ENCODE results near the gene SERPIND1. TPM values are rescaled to one million over a fixed set of nuclear protein-coding genes. Genes with fewer than 3 reads are reported as not detected.

SERPIND1 gene
- total and polyA plus RNA-seq, 2 donors (not counting 1 experiment from before 2014, with no cell fraction given) = not detected

GRCh38 chr22:20751185-20751851 lies 22.6 kb upstream of the SERPIND1 start:
- intact Hi-C loops (cut with micrococcal nuclease) = no loop called here
- WGBS (ENCODE audit: insufficient coverage) = 94% methylated on average over 18 of the region's 18 CpGs
- CTCF ChIA-PET = interaction anchor here (0.5 to 1.3 kb wide), 5 partner anchors 8 to 32 kb away, joined by 3 to 7 read pairs (median 4); no protein-coding TSS in a partner anchor

More at GRCh38 chr22:20751185-20751851, 22.6 kb upstream of the SERPIND1 start:
- Histone ChIP-seq H3K79me2 (ENCODE audit: control insufficient read depth, insufficient read depth, low read length) (no peaks in the 10 kb centered on the region), H3K4me1 (ENCODE audit: control insufficient read depth in 2 of 2, insufficient read depth in 2 of 2, low read length in 2 of 2) (peaks cover 24 to 48% of the 10 kb centered on the region in 2 donors), H4K20me1 (ENCODE audit: control insufficient read depth, insufficient read depth, low read length, poor library complexity, severe bottlenecking) (no peaks in the 10 kb centered on the region), H3K27ac (ENCODE audit: low read length in 2 of 2) (no peak overlapping the region), H3K9ac (ENCODE audit: low read length) (no peak overlapping the region), H3K36me3 (replicated peaks in 1 of 2; ENCODE audit: control extremely low read depth in 1 of 2, control insufficient read depth in 1 of 2, extremely low read depth in 1 of 2, insufficient read depth in 2 of 2, low read length in 1 of 2) (peaks cover 0 to 41% of the 10 kb centered on the region in 2 experiments), H3K27me3 (replicated peaks in 1 of 4; ENCODE audit: control extremely low read depth in 1 of 4, control insufficient read depth in 3 of 4, insufficient read depth in 4 of 4, low read length in 3 of 4) (no peaks in the 10 kb centered on the region), H3K4me2 (replicated peaks; ENCODE audit: low read depth, low read length, poor library complexity, severe bottlenecking) (no peak overlapping the region), H2AFZ (ENCODE audit: insufficient read depth, low read depth, low read length, poor library complexity, severe bottlenecking) (no peak overlapping the region), H3K4me3 (ENCODE audit: control extremely low read depth in 1 of 5, extremely low read depth in 1 of 5, insufficient read depth in 1 of 5, low read depth in 2 of 5, low read length in 4 of 5) (no peak overlapping the region), H3K9me3 (ENCODE audit: control extremely low read depth in 1 of 3, control insufficient read depth in 2 of 3, insufficient read depth in 1 of 3, low read length in 2 of 3) (no peaks in the 10 kb centered on the region)
- DNase-seq = no peak
- Mint-ChIP-seq H3K27ac (peak overlapping the region; percentile 61), H3K4me1 (peaks cover 49% of the 10 kb centered on the region), H3K27me3 (no peaks in the 10 kb centered on the region), H3K4me3 (no peak overlapping the region), H3K9me3 (ENCODE audit: insufficient read depth) (no peaks in the 10 kb centered on the region)
- POLR2A ChIA-PET = no interaction called here
- TF ChIP-seq EZH2 (IDR thresholded peaks at IDR 0.05; ENCODE audit: borderline replicate concordance, insufficient read depth, low read depth, low read length, poor library complexity, severe bottlenecking) = no peak
- TF ChIP-seq CTCF (IDR thresholded peaks at IDR 0.05) = no peak
- no peak for ATAC-seq (ENCODE audit: low read depth)
